Cardiac septum (tissue), 1 donor: ENCODE measurements around the gene C20orf173. TPM values are rescaled to one million over a fixed set of nuclear protein-coding genes. Genes with fewer than 3 reads are reported as not detected.

ENCODE experiments used
- DNase-seq: peaks from one replicate; pipeline ENCODE4 v3.0.0-alpha.2; 2020; ENCODE audit warnings: low spot score
- intact Hi-C: fragments of 100-400 bp; cut with DNase I; formaldehyde crosslinking; loops from one replicate; pipeline ENCODE4 v1.14.0; 2022
- total RNA-seq: library from RNA; stranded (reverse); fragmentation: NEBNext Ultra II Directional; extraction: Animal tissue kit (Norgen Biotek cat#: 25700); gene quantifications from one replicate; pipeline ENCODE4 v1.2.1, GENCODE V29; 2021
- donor health status: DM: no; HTN: no; CAD: no.

The C20orf173 gene
- total RNA-seq, 1 donor from 2014 or later = not detected

- intact Hi-C loops = no loop called here
- DNase-seq = no peak
These were observed 17.5 kb downstream of the C20orf173 start for GRCh38 chr20:35511814-35512420.

- DNase-seq = no peak
- intact Hi-C loops = no loop called here
These were observed 18.3 kb downstream of the C20orf173 start for GRCh38 chr20:35510951-35511735.

GRCh38 chr20:35508493-35509218 lies 20.8 kb downstream of the C20orf173 start:
- no peak for DNase-seq
- intact Hi-C loops = no loop called here

- DNase-seq = no peak
- intact Hi-C loops = no loop called here
These were observed 22.4 kb downstream of the C20orf173 start for GRCh38 chr20:35506872-35507638.

- no peak for DNase-seq
- intact Hi-C loops = no loop called here
These were observed 23.3 kb downstream of the C20orf173 start for GRCh38 chr20:35506179-35506578.

- intact Hi-C loops = no loop called here
- DNase-seq = no peak
These were observed 24.7 kb downstream of the C20orf173 start for GRCh38 chr20:35504751-35505150.

GRCh38 chr20:35503841-35504561 lies 25.5 kb downstream of the C20orf173 start:
- DNase-seq = no peak
- intact Hi-C loops = no loop called here

DNA sequence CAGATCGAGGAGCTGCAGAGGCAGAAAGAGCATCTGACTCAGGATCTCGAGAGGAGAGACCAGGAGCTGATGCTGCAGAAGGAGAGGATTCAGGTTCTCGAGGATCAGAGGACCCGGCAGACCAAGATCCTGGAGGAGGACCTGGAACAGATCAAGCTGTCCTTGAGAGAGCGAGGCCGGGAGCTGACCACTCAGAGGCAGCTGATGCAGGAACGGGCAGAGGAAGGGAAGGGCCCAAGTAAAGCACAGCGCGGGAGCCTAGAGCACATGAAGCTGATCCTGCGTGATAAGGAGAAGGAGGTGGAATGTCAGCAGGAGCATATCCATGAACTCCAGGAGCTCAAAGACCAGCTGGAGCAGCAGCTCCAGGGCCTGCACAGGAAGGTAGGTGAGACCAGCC lies 26.2 kb downstream of the C20orf173 start:
- DNase-seq = no peak
- intact Hi-C loops = no loop called here

DNA sequence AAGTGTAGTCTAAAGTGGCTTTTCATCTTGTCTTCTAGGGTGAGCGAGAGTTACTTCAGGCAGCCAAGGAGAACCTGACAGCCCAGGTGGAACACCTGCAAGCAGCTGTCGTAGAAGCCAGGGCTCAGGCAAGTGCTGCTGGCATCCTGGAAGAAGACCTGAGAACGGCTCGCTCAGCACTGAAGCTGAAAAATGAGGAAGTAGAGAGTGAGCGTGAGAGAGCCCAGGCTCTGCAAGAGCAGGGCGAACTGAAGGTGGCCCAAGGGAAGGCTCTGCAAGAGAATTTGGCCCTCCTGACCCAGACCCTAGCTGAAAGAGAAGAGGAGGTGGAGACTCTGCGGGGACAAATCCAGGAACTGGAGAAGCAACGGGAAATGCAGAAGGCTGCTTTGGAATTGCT lies 27.1 kb downstream of the C20orf173 start:
- intact Hi-C loops = no loop called here
- DNase-seq = no peak

DNA sequence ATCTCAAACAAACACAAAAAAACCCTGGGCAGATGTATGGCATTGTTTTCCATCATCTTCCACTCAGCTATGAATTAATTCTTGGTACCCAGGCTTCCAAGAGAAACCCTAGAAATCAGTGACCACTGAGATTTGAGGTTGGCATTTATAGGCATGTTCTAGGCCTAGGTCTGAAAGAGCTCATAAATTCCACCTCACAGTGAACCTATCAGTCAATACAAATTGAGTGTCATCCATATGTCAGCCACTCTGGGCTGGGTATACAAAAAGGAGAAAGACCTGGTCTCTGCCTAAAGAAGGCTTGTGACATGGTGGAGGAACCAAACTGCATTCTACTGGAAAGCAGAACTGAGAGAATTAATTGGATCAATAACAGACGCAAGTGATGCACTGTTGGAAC lies 30.2 kb downstream of the C20orf173 start:
- DNase-seq = no peak
- intact Hi-C loops = no loop called here

GRCh38 chr20:35497780-35498189 lies 31.7 kb downstream of the C20orf173 start:
- intact Hi-C loops = no loop called here
- DNase-seq = peak; percentile 82

- DNase-seq = no peak
- intact Hi-C loops = no loop called here
These were observed 32.1 kb downstream of the C20orf173 start for GRCh38 chr20:35497320-35497719.

DNA sequence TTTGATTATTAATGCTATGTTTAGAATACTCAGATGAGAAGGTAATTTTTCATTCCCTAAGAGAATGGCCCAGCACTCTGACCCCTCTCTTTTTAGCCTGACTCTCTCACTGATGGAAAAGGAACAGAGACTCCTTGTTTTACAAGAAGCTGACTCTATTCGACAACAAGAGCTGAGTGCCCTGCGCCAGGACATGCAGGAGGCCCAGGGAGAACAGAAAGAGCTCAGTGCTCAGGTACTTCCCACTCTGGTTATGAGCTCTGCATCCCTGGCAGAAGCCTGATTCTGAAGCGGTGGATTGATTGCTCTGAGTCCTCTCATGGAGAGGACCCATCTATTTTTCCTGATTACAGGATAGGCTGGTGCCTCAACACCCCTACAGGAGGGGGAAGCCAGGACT lies 33.0 kb downstream of the C20orf173 start:
- DNase-seq = no peak
- intact Hi-C loops = no loop called here

GRCh38 chr20:35492352-35492751 lies 37.1 kb downstream of the C20orf173 start:
- intact Hi-C loops = no loop called here
- DNase-seq = no peak

- no peak for DNase-seq
- intact Hi-C loops = no loop called here
These were observed 37.6 kb downstream of the C20orf173 start for GRCh38 chr20:35491823-35492222.

- DNase-seq = no peak
- intact Hi-C loops = no loop called here
These were observed 38.7 kb downstream of the C20orf173 start for GRCh38 chr20:35490736-35491181.

- no peak for DNase-seq
- intact Hi-C loops = no loop called here
These were observed 39.7 kb downstream of the C20orf173 start for GRCh38 chr20:35489717-35490116.

DNA sequence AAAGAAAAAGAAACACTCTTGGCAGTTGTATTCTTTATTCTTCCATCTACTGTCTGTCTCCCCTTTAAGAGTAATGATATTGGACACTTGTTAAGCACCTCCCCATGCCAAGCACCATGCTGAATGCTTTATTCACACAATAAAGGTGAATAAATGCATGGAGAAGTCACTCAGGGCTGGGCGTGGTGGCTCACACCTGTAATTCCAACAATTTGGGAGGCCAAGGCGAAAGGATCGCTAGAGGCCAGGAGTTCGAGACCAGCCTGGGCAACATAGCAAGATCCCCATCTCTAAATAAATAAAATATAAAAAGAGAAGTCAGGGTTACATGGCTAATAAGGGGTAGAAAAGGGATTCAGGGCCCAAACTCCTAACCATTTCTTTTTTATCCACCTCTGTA lies 42.0 kb downstream of the C20orf173 start:
- intact Hi-C loops = no loop called here
- DNase-seq = no peak

DNA sequence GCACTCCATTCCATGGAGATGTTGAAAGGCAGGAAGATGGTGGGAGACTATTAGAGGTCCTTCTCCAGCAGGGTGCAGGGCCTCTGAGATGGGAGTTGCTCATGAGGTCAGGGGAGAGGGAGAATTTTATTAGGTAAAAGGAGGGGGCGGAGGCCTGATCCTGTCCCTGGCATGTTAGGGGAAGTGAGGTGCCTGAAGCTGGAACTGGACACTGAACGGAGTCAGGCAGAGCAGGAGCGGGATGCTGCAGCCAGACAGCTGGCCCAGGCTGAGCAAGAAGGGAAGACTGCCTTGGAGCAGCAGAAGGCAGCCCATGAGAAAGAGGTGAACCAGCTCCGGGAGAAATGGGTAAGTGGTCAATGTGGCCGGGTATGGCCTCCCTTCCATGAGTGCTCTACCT lies 49.7 kb downstream of the C20orf173 start:
- intact Hi-C loops = no loop called here
- no peak for DNase-seq
